Skeletal muscle cell (primary cell): ENCODE measurements around the gene HP.
A peak's percentile ranks its signal among the peaks of the same experiment; 100 is the strongest.
"Not testable (repeated sequence)": the region's sequence is repeated elsewhere in the genome, so short reads cannot be mapped to it uniquely, and the experiment has no call there.

Experiments
- DNase-seq: peaks from one replicate; pipeline ENCODE4 v3.0.0-alpha.2; 2010; ENCODE audit warnings: low read depth
- H3K4me3 ChIP-seq: 2 replicates; pipeline ENCODE4 v1.5.1; 2011; ENCODE audit warnings: low read depth, mild to moderate bottlenecking, control low read depth, low read length, moderate library complexity

Gene HP

GRCh38 chr16:72054254-72054847, at the start of gene HP:
Gene HP (plus strand): TSS chr16:72054505. CDS start chr16:72054653, 148 bp downstream.
- DNase-seq, H3K4me3 ChIP-seq: not testable (repeated sequence)

- DNase-seq: not testable (repeated sequence)
These were observed 46.3 kb upstream of the HP start for GRCh38 chr16:72008065-72008423.

GRCh38 chr16:72008424-72009216, 45.7 kb upstream of the HP start, which contains the start of gene DHODH:
Gene DHODH (plus strand): TSS chr16:72008744. CDS start chr16:72008765, 21 bp downstream.
- peak within 1 kb of the TSS; percentile 99 for H3K4me3 ChIP-seq
- DNase-seq: peak; percentile 90

More at GRCh38 chr16:72008065-72008423, 46.3 kb upstream of the HP start:
- H3K4me3 ChIP-seq: peak overlapping the region; percentile 99

GRCh38 chr16:72009779-72010178, 44.5 kb upstream of the HP start:
- H3K4me3 ChIP-seq: no peak overlapping the region
- DNase-seq: no peak

- no peak overlapping the region for H3K4me3 ChIP-seq
- no peak for DNase-seq
These were observed 41.7 kb upstream of the HP start for GRCh38 chr16:72012607-72013006.

GRCh38 chr16:72013389-72013788, 40.9 kb upstream of the HP start:
- DNase-seq: peak; percentile 12
- H3K4me3 ChIP-seq: no peak overlapping the region

GRCh38 chr16:72013888-72014581, 40.3 kb upstream of the HP start:
- DNase-seq: no peak
- no peak overlapping the region for H3K4me3 ChIP-seq

- DNase-seq: no peak
These were observed 39.6 kb upstream of the HP start for GRCh38 chr16:72014675-72015074.

GRCh38 chr16:72015124-72015523, 39.2 kb upstream of the HP start:
- no peak for DNase-seq
- H3K4me3 ChIP-seq: no peak overlapping the region

More at GRCh38 chr16:72014675-72015074, 39.6 kb upstream of the HP start:
- no peak overlapping the region for H3K4me3 ChIP-seq

- no peak for DNase-seq
- no peak overlapping the region for H3K4me3 ChIP-seq
These were observed 35.8 kb upstream of the HP start for GRCh38 chr16:72018470-72018869.

GRCh38 chr16:72021043-72021442, 33.3 kb upstream of the HP start:
- H3K4me3 ChIP-seq: no peak overlapping the region
- DNase-seq: no peak

- H3K4me3 ChIP-seq: no peak overlapping the region
- DNase-seq: no peak
These were observed 32.2 kb upstream of the HP start for GRCh38 chr16:72022127-72022526.

GRCh38 chr16:72023962-72024361, 30.3 kb upstream of the HP start:
- no peak for DNase-seq
- H3K4me3 ChIP-seq: no peak overlapping the region

GRCh38 chr16:72024862-72025382, 29.4 kb upstream of the HP start:
- no peak overlapping the region for H3K4me3 ChIP-seq

GRCh38 chr16:72025404-72026114, 28.7 kb upstream of the HP start:
- no peak overlapping the region for H3K4me3 ChIP-seq
- DNase-seq: no peak

More at GRCh38 chr16:72024862-72025382, 29.4 kb upstream of the HP start:
- no peak for DNase-seq

- no peak for DNase-seq
These were observed 26.5 kb upstream of the HP start for GRCh38 chr16:72027669-72028378.

GRCh38 chr16:72029567-72030271, 24.6 kb upstream of the HP start:
- no peak overlapping the region for H3K4me3 ChIP-seq
- no peak for DNase-seq

More at GRCh38 chr16:72027669-72028378, 26.5 kb upstream of the HP start:
- H3K4me3 ChIP-seq: no peak overlapping the region

- DNase-seq: no peak
- no peak overlapping the region for H3K4me3 ChIP-seq
These were observed 20.9 kb upstream of the HP start for GRCh38 chr16:72033437-72033836.
